ENCODE data around the gene CCR5. TPM values are rescaled to one million over a fixed set of nuclear protein-coding genes. Genes with fewer than 3 reads are reported as not detected.

The CCR5 gene
- total RNA-seq, 2 donors from 2014 or later: 0.57 to 1.9 TPM

GRCh38 chr3:46365737-46366524, 4.8 kb upstream of the CCR5 start:
- no peaks in the 10 kb centered on the region for H3K36me3 ChIP-seq
- TF ChIP-seq CTCF (IDR thresholded peaks at IDR 0.05): no peak
- H3K9ac ChIP-seq (ENCODE audit: low read depth in 2 of 2, low read length in 2 of 2): no peak overlapping the region
- no peak overlapping the region for H3K4me3 ChIP-seq
- no peaks in the 10 kb centered on the region for H3K27me3 ChIP-seq
- H3K4me1 ChIP-seq: no peaks in the 10 kb centered on the region
- intact Hi-C loops (cut with DNase I): no loop called here
- H3K9me3 ChIP-seq: no peaks in the 10 kb centered on the region
- no peak for DNase-seq
- no peak overlapping the region for H3K27ac ChIP-seq

DNA sequence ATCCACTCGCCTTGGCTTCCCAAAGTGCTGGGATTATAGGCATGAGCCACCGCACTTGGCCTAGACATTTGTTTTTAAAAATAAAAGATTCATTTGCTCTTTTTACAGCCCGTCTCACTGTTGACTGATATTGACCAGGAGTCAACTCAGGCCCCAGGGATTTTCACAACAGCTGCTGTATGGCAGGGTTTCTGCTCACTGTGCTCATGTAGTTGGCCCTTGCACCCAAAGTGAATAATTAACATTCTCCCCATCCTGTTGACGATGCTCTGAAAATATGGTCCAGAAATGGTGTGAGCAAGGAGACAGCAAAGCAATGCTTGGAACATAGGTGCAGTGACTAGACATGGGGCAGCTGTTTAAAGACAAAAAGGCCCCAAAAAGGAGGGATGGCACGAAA, 2.9 kb upstream of the CCR5 start:
- H3K9ac ChIP-seq (ENCODE audit: low read depth in 2 of 2, low read length in 2 of 2): no peak overlapping the region
- no peaks in the 10 kb centered on the region for H3K36me3 ChIP-seq
- no peaks in the 10 kb centered on the region for H3K27me3 ChIP-seq
- no peak for DNase-seq
- intact Hi-C loops (cut with DNase I): no loop called here
- no peak overlapping the region for H3K4me3 ChIP-seq
- H3K27ac ChIP-seq: no peak overlapping the region
- no peaks in the 10 kb centered on the region for H3K9me3 ChIP-seq
- TF ChIP-seq CTCF (IDR thresholded peaks at IDR 0.05): no peak
- no peaks in the 10 kb centered on the region for H3K4me1 ChIP-seq

DNA sequence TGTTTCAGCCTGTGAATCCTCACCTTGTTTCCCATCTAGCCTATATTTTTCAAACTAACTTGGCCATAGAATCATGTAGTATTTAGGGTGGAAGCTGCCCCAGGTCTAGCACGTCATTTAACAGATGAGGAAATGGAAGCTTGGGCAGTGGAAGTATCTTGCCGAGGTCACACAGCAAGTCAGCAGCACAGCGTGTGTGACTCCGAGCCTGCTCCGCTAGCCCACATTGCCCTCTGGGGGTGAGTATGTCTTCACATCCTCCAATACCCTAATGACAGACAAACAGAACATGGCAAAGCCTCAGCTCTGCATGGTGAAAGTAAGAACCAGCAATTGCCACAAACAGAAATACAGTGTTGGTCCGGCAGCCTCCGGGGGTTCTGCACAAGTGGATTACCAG, 2.2 kb upstream of the CCR5 start:
- no peak for TF ChIP-seq CTCF (IDR thresholded peaks at IDR 0.05)
- H3K9ac ChIP-seq (ENCODE audit: low read depth in 2 of 2, low read length in 2 of 2): no peak overlapping the region
- no peaks in the 10 kb centered on the region for H3K9me3 ChIP-seq
- DNase-seq: peak; percentile 47
- no peak overlapping the region for H3K27ac ChIP-seq
- H3K4me3 ChIP-seq: no peak overlapping the region
- no peaks in the 10 kb centered on the region for H3K4me1 ChIP-seq
- intact Hi-C loops (cut with DNase I): no loop called here
- no peaks in the 10 kb centered on the region for H3K36me3 ChIP-seq
- H3K27me3 ChIP-seq: no peaks in the 10 kb centered on the region

DNA sequence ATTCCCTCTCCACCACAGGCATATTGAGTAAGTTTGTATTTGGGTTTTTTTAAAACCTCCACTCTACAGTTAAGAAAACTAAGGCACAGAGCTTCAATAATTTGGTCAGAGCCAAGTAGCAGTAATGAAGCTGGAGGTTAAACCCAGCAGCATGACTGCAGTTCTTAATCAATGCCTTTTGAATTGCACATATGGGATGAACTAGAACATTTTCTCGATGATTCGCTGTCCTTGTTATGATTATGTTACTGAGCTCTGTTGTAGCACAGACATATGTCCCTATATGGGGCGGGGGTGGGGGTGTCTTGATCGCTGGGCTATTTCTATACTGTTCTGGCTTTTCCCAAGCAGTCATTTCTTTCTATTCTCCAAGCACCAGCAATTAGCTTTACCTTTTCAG, 1.6 kb upstream of the CCR5 start:
- H3K27me3 ChIP-seq: no peaks in the 10 kb centered on the region
- no peaks in the 10 kb centered on the region for H3K9me3 ChIP-seq
- intact Hi-C loops (cut with DNase I): no loop called here
- no peak overlapping the region for H3K4me3 ChIP-seq
- DNase-seq: no peak
- no peak overlapping the region for H3K9ac ChIP-seq (ENCODE audit: low read depth in 2 of 2, low read length in 2 of 2)
- no peaks in the 10 kb centered on the region for H3K4me1 ChIP-seq
- H3K36me3 ChIP-seq: no peaks in the 10 kb centered on the region
- TF ChIP-seq CTCF (IDR thresholded peaks at IDR 0.05): no peak
- H3K27ac ChIP-seq: no peak overlapping the region

DNA sequence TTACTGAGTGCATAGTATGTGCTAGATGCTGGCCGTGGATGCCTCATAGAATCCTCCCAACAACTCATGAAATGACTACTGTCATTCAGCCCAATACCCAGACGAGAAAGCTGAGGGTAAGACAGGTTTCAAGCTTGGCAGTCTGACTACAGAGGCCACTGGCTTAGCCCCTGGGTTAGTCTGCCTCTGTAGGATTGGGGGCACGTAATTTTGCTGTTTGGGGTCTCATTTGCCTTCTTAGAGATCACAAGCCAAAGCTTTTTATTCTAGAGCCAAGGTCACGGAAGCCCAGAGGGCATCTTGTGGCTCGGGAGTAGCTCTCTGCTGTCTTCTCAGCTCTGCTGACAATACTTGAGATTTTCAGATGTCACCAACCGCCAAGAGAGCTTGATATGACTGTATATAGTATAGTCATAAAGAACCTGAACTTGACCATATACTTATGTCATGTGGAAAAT, 1.0 kb upstream of the CCR5 start:
- H3K27me3 ChIP-seq: no peaks in the 10 kb centered on the region
- no peaks in the 10 kb centered on the region for H3K9me3 ChIP-seq
- no peak for TF ChIP-seq CTCF (IDR thresholded peaks at IDR 0.05)
- H3K4me3 ChIP-seq: no peak overlapping the region
- H3K9ac ChIP-seq (ENCODE audit: low read depth in 2 of 2, low read length in 2 of 2): no peak overlapping the region
- no peaks in the 10 kb centered on the region for H3K4me1 ChIP-seq
- peak overlapping the region; percentile 4 for H3K27ac ChIP-seq
- no peaks in the 10 kb centered on the region for H3K36me3 ChIP-seq
- DNase-seq: no peak
- intact Hi-C loops (cut with DNase I): loop anchor here (5.0 kb wide), 2 partner anchors 92 to 287 kb away; no protein-coding TSS in a partner anchor
